WI38 (cell line): ENCODE measurements around the gene MED4.

Experiments used
- H3K4me3 ChIP-seq: 2 replicates; pipeline ENCODE4 v1.5.1; 2011; ENCODE audit warnings: low read depth, mild to moderate bottlenecking, control low read depth, low read length
- TF ChIP-seq, protein P1 (sequence below): IDR thresholded peaks from 2 replicates; pipeline ENCODE4 v1.5.1; 2012; ENCODE audit warnings: low read depth, mild to moderate bottlenecking, control low read depth, low read length

The MED4 gene, protein sequence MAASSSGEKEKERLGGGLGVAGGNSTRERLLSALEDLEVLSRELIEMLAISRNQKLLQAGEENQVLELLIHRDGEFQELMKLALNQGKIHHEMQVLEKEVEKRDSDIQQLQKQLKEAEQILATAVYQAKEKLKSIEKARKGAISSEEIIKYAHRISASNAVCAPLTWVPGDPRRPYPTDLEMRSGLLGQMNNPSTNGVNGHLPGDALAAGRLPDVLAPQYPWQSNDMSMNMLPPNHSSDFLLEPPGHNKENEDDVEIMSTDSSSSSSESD

DNA sequence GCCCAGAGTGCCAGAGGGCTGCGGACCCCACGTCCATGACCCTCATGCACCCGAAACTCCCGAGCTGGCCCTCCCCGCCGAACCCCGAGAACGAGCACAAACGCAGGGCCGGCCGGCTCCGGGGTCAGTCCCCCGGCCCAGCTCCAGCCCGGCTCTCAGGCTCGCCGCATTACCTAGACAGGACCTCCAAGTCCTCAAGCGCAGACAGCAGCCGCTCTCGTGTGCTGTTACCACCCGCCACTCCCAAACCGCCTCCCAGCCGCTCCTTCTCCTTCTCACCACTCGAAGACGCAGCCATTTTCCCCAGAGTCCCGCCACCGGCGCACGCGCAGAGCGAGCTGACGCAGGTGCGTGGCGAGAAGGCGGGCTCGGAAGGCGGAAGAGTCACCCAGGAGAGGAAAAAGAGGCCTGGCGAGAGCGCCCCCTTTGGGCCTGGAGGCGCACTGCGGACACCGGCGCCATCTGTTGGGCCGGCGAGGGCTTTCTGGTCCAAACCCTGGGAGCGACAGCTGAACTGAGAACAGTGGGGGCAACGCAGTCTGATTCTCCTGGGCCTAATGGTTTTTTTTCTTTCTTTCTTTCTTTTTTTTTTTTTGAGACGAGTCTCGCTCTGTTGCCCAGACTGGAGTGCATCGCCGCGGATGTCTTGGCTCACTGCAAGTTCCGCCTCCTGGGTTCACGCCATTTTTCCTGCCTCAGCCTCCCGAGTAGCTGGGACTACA, at the start of gene MED4:
MED4 (minus strand) TSS at position 324 of the 722 bp plus-strand sequence; CDS start at position 298, 26 bp downstream.
- TF ChIP-seq, protein P1, sequence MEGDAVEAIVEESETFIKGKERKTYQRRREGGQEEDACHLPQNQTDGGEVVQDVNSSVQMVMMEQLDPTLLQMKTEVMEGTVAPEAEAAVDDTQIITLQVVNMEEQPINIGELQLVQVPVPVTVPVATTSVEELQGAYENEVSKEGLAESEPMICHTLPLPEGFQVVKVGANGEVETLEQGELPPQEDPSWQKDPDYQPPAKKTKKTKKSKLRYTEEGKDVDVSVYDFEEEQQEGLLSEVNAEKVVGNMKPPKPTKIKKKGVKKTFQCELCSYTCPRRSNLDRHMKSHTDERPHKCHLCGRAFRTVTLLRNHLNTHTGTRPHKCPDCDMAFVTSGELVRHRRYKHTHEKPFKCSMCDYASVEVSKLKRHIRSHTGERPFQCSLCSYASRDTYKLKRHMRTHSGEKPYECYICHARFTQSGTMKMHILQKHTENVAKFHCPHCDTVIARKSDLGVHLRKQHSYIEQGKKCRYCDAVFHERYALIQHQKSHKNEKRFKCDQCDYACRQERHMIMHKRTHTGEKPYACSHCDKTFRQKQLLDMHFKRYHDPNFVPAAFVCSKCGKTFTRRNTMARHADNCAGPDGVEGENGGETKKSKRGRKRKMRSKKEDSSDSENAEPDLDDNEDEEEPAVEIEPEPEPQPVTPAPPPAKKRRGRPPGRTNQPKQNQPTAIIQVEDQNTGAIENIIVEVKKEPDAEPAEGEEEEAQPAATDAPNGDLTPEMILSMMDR, result peak; percentile 97
- H3K4me3 ChIP-seq, result peak within 1 kb of the TSS; percentile 98

DNA sequence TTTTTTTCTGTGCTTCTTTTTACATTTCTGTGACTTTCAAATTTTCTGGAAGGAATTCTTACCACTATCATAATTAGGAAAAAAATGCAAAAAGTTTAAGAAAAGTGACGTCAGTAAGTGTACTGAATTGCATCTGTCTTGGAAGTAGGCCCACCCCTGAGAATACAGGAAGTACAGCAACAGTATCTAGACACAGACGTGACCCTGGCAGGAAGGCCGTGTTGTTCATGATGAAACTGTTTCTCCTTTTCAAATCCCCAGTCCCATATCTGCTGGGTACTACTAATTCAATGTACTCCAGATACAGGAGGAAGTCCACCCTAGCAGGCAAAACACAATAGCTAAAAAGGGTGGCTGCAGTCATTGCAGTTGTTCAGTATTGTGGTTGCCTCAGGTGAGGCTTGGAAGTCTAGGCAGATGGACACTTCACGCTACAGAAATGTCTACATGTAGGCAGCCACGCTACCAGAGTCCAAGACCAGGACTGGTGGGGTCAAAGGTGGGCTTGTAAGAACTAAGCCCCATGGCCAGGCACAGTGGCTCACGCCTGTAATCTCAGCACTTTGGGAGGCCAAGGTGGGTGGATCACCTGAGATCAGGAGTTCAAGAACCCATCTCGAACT, 49.6 kb upstream of the MED4 start:
- TF ChIP-seq, protein P1, result no peak
- no peak overlapping the region for H3K4me3 ChIP-seq

DNA sequence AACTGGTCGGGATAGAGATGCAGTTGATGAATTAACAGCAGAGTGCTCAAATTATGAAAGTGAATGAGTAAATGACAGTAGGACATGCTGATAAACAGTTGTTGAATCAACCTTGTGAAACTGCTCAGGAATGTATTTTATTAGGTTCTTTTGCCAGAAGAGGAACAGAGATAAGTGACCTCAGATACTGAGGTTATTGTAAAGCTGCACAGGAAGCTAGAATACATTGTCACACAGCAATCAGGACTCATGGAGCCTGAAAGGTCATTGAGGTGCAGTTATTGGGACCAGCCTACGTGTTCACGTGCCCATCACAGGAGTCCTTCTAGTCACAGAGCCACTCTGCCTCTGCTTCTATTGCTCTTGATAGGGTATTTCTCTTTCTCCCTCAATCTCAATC, 47.5 kb upstream of the MED4 start:
- no peak overlapping the region for H3K4me3 ChIP-seq
- TF ChIP-seq, protein P1, result no peak

DNA sequence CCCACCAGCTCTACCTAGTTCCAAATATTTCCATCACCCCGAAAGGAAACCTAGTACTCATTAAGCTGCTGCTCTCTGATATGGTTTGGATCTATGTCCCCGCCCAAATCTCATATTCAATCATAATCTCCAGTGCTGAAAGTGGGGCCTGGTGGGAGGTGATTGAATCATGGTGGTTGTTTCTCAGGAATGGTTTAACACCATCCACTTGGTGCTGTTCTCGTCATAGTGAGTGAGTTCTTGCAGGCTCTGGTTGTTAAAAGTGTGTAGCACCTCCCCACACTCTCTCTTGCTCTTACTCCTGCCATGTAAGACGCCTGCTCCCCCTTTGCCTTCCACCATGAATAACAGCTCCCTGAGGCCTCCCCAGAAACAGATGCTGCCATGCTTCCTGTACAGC, 43.4 kb upstream of the MED4 start:
- no peak overlapping the region for H3K4me3 ChIP-seq
- TF ChIP-seq, protein P1, result no peak

DNA sequence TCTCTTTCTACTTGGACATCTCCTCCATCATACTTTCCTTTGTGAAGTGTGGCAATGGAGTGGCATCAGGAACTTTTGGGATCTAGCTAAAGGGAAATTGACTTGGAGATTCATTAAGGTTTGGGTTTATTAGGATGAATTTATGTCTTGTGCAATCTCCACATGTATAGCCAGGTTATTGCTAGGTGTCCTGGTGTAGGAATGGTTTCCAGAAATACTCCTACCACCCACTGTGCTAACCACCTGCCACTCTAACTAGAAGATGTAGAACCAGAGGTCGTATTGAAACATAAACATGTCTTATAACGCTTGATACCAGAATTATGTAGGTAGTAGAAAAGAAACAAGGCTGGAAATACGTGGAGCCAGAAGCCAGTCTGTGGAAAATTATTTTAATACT, 38.1 kb upstream of the MED4 start:
- TF ChIP-seq, protein P1, result no peak
- no peak overlapping the region for H3K4me3 ChIP-seq

DNA sequence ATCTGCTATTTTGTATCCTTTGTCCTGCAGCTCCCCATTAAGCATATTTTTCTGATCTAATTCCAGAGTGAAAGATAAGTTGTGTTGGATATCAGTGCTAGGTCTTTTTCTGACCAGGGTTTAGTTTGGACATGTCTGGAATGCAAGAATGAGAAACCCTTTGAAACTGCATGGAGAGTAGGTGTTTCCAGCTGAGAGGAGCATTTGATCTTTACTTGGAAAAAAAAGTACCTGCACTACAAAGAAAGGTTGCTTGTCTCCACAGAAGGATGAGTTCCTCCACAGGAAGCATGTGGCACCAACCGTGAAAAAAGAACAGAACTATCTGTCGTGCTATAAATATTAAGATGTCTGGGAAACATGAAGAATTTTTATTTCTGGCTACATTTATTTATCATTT, 36.6 kb upstream of the MED4 start:
- H3K4me3 ChIP-seq, result no peak overlapping the region
- TF ChIP-seq, protein P1, result no peak
